ENCODE results near the gene RAB40B. TPM values are rescaled to one million over a fixed set of nuclear protein-coding genes. Genes with fewer than 3 reads are reported as not detected.

The RAB40B gene
- total and polyA plus RNA-seq, 8 donors, result 3.4 to 15.8 (median 6.5) TPM

GRCh38 chr17:82630212-82630611 is 68.3 kb downstream of the RAB40B start:
- ATAC-seq (no peak), DNase-seq (peak in 1 of 6 donors; percentile 0), FAIRE-seq (no peak)
- H3K4me1 ChIP-seq, result peaks cover 0 to 20% (median 7%) of the 10 kb centered on the region in 3 donors
- no peak overlapping the region for H3K4me3 ChIP-seq
- 89 to 92% methylated on average over 12 of the region's 12 CpGs for WGBS, 2 donors
- peaks cover 3 to 16% (median 7%) of the 10 kb centered on the region in 3 donors for H3K36me3 ChIP-seq
- intact Hi-C loops (cut with DNase I), result no loop called here
- TF ChIP-seq, protein P1, sequence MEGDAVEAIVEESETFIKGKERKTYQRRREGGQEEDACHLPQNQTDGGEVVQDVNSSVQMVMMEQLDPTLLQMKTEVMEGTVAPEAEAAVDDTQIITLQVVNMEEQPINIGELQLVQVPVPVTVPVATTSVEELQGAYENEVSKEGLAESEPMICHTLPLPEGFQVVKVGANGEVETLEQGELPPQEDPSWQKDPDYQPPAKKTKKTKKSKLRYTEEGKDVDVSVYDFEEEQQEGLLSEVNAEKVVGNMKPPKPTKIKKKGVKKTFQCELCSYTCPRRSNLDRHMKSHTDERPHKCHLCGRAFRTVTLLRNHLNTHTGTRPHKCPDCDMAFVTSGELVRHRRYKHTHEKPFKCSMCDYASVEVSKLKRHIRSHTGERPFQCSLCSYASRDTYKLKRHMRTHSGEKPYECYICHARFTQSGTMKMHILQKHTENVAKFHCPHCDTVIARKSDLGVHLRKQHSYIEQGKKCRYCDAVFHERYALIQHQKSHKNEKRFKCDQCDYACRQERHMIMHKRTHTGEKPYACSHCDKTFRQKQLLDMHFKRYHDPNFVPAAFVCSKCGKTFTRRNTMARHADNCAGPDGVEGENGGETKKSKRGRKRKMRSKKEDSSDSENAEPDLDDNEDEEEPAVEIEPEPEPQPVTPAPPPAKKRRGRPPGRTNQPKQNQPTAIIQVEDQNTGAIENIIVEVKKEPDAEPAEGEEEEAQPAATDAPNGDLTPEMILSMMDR (IDR thresholded peaks at IDR 0.05), result no peak
- no peaks in the 10 kb centered on the region for H3K27me3 ChIP-seq
- H3K9me3 ChIP-seq, result no peaks in the 10 kb centered on the region
- no peak overlapping the region for H3K27ac ChIP-seq

DNA sequence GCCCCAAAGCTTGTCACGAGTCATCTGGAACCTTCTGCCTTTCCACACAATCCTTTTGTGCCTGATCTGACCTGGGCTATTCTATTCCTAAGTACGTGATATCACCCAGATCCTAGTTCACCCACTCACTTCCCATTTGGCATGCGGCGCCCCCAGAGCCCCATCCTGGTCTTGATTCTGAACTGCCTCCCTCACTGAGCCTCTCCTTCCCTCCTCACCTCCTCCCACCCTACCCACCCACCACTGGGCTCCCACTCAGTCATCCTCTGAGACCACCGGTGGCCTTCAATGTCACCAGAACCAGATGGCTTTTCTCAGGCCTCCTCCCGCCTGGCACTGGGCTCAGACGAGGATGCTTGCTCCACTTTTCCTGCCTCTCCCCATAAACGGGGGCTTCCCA is 68.8 kb downstream of the RAB40B start:
- peaks cover 3 to 21% (median 7%) of the 10 kb centered on the region in 3 donors for H3K36me3 ChIP-seq
- 78 to 88% methylated on average over 8 of the region's 8 CpGs for WGBS, 2 donors
- FAIRE-seq, result no peak
- H3K4me1 ChIP-seq, result peaks cover 0 to 16% (median 2%) of the 10 kb centered on the region in 3 donors
- H3K27me3 ChIP-seq, result no peaks in the 10 kb centered on the region
- DNase-seq, result peak in 2 of 6 donors; percentile 7 to 26
- TF ChIP-seq, protein P1 (IDR thresholded peaks at IDR 0.05), result no peak
- H3K4me3 ChIP-seq, result no peak overlapping the region
- no peaks in the 10 kb centered on the region for H3K9me3 ChIP-seq
- intact Hi-C loops (cut with DNase I), result no loop called here
- no peak overlapping the region for H3K27ac ChIP-seq
- ATAC-seq, result no peak

DNA sequence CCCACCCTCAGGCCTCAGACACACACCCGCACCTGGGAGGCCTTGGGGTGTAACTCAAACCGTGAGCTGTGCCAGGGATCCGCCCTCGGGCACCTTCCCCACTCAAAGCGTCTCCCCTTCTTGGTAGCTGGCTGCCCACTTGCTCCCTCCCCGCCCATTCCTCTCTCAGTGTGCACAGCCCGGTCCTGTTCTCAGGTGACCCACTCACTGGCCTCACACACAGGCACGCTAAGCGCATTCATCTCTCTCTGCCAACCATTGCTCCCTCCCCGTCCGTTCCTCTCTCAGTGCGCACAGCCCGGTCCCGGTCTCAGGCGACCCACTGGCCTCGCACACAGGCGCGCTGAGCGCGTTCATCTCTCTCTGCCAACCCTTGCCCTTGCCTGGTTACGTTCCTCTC is 71.1 kb downstream of the RAB40B start:
- peak in 1 of 6 donors; percentile 20 for DNase-seq

GRCh38 chr17:82623707-82624106 is 74.8 kb downstream of the RAB40B start:
- H3K36me3 ChIP-seq, result peaks cover 7 to 60% (median 21%) of the 10 kb centered on the region in 3 donors
- no peak for ATAC-seq
- no peaks in the 10 kb centered on the region for H3K9me3 ChIP-seq
- 88 to 91% methylated on average over 15 of the region's 15 CpGs for WGBS, 2 donors
- no peak for FAIRE-seq
- H3K4me3 ChIP-seq, result no peak overlapping the region
- H3K27me3 ChIP-seq, result no peaks in the 10 kb centered on the region
- H3K27ac ChIP-seq, result no peak overlapping the region
- intact Hi-C loops (cut with DNase I), result no loop called here
- H3K4me1 ChIP-seq, result no peaks in the 10 kb centered on the region
- TF ChIP-seq, protein P1 (IDR thresholded peaks at IDR 0.05), result no peak
- DNase-seq, result peak in 1 of 6 donors; percentile 4

More for the DNA sequence above, 71.1 kb downstream of the RAB40B start:
- H3K4me1 ChIP-seq, result no peaks in the 10 kb centered on the region
- H3K4me3 ChIP-seq, result no peak overlapping the region
- FAIRE-seq (no peak), ATAC-seq (peak in 3 of 4 donors; percentile 8 to 26 (median 11))
- intact Hi-C loops (cut with DNase I), result no loop called here
- 88 to 90% methylated on average over 21 of the region's 21 CpGs for WGBS, 2 donors
- no peaks in the 10 kb centered on the region for H3K27me3 ChIP-seq
- H3K27ac ChIP-seq, result no peak overlapping the region
- no peaks in the 10 kb centered on the region for H3K9me3 ChIP-seq
- H3K36me3 ChIP-seq, result peaks cover 3 to 31% (median 9%) of the 10 kb centered on the region in 3 donors
- TF ChIP-seq, protein P1 (IDR thresholded peaks at IDR 0.05), result no peak

DNA sequence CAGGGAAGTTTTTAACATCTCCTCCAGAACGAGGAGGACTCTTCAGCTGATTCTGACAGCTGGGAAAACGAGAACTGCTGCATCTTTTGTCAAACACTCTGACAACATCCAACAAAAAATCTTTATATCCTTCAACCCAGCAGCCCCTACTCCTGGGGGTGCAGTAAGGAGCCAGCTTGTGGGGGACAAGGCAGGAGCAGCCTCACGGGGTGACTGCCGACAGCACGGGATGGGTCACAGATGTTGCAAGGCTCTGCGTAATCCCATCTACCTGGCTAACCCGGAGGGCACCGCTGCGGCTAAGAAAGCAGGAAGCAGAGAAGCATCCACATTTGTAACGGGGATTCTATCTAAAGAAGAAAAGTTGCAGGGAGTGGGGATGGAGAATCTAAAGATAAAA is 78.9 kb downstream of the RAB40B start:
- DNase-seq (no peak), FAIRE-seq (no peak), ATAC-seq (no peak)
- no peaks in the 10 kb centered on the region for H3K27me3 ChIP-seq
- no peaks in the 10 kb centered on the region for H3K4me1 ChIP-seq
- no peak overlapping the region for H3K27ac ChIP-seq
- H3K36me3 ChIP-seq, result peaks cover 8 to 74% (median 32%) of the 10 kb centered on the region in 3 donors
- H3K9me3 ChIP-seq, result no peaks in the 10 kb centered on the region
- TF ChIP-seq, protein P1 (IDR thresholded peaks at IDR 0.05), result no peak
- H3K4me3 ChIP-seq, result no peak overlapping the region
- 82 to 83% methylated on average over 10 of the region's 10 CpGs for WGBS, 2 donors
- intact Hi-C loops (cut with DNase I), result no loop called here
